GM21619 (cell line): ENCODE data around the gene CFAP161.
A peak's percentile ranks its signal among the peaks of the same experiment; 100 is the strongest.
"Not testable (repeated sequence)": the region's sequence is repeated elsewhere in the genome, so short reads cannot be mapped to it uniquely, and the experiment has no call there.

Experiments
- ATAC-seq: cut with Tn5 transposase; IDR thresholded peaks from one replicate; pipeline ENCODE4 v1.9.1; 2021; ENCODE audit not compliant: unreplicated experiment

CFAP161 gene

GRCh38 chr15:81106560-81106959, 27.5 kb upstream of the CFAP161 start:
- no peak for ATAC-seq

DNA sequence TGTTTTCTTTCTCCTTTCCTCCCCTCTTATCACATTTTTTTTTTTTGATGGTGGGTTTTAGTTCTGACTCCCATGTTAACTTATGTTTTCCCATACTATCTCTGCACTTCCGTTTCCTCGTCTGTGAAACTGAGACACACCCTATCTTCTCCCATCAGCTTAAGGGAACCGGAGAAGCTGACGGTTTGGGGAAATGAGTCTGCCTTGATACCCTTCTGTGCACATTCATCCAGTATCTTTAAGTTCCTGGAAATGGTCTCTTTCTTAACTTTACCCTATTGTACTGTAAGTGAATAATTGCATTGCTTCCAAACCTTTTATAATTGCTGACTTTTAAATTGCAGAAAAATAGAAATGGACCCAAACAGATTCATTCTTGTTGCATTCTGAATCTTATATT, 26.2 kb upstream of the CFAP161 start:
- ATAC-seq, result no peak

GRCh38 chr15:81108427-81108826, 25.6 kb upstream of the CFAP161 start:
- ATAC-seq, result no peak

- ATAC-seq, result no peak
Measured at GRCh38 chr15:81111018-81111417, 23.1 kb upstream of the CFAP161 start.

DNA sequence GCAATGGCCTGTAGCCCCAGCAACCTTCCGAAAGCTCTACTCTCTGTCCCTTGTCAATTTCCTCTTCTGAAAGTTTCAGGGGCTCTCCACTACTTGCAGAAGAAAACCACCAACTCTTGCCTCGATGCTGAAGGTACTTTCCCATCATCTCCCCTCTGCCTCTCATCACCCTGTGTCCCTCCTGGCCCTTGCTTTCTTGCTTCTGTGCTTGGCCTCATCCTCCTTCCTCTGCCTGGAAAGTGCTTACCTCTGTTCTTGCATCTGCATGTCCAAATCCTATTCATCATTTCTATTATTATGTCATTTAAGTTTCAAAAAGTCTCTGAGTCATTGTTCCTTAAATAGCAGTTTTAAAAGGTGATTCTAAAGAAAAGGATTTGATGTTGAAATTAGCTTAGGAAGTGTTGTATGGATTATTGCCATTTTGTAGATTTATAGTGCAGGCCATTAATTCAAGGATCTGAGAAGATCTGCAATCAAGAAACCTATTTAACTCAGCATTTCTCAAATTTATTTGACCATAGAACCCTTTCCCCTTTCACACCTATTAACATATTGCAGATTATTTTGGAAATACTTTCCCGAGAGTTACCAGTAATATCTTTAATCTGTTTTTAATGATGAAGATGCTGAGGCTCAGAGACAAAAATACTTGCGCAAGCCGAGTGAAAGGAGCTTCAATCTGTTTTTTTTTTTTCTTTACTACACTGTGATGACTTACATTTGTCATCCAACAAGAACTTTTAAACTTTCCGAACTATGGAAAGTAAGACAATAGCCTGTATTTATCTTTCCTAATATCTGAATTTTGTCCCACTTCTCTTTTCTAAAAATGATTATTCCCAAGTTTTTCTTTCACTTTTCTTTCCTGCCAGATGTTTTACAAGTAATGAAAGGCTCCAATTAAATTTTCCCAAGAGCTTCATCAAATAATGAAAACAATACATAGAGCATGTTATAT, 22.3 kb upstream of the CFAP161 start:
- ATAC-seq, result peak; percentile 95

GRCh38 chr15:81113204-81113657, 20.8 kb upstream of the CFAP161 start:
- no peak for ATAC-seq

DNA sequence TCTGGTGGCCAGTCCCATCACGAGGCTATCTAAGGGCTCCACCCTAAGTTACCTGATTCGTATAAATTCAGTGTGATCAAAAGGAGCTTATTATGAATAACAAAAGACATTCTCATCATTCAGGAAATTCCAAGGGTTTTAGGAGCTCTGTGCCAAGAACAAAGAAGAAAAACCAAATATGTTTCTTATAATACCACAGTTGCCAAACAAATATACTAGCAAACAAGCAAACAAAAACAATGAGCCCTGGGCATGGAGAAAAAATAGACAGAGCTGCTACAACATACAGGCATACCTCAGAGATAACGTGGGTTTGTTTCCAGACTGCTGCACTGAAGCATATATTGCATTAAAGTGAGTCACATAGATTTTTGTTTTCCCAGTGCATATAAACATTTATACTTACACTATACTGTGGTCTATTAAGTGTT, 20.2 kb upstream of the CFAP161 start:
- ATAC-seq, result no peak

GRCh38 chr15:81115054-81115939, 18.8 kb upstream of the CFAP161 start:
- ATAC-seq, result no peak

DNA sequence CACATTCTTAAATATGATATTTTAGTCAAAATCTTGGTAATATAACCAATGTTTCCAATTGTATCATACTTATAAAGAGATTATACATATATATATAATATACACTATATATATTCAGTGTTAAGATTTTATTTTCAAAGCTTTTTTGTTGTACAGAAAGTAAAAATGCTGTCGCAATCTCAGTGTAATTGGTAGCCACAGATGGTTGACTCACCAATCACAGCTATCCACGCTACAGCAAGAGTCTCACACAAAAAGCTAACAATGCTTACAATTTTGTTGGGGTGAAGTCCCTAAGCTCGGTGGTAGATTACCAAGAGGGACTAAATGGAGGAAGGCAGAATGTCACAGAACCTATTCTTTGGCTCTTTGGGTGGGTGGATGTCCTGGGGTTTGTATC, 16.9 kb upstream of the CFAP161 start:
- no peak for ATAC-seq

DNA sequence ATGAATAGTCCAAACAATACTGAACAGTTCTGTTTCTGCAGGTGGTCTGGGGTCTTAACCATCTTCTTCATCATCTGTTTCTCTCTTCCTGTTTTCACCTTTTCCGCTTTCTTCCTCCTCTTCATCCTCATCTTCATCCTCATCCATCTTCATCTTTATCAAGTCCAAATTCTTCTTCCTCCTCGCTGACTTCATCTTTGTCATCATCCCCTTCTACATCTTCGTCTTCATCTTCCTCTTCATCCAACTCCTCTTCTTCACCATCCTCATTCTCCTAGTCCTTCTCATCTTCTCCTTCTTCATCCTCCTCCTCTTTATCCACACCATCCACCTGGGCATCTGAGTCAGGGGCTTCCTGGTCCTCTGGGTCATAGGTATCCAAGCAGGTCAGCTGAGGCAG, 16.5 kb upstream of the CFAP161 start:
- ATAC-seq, result no peak

GRCh38 chr15:81118361-81118760, 15.7 kb upstream of the CFAP161 start:
- no peak for ATAC-seq

DNA sequence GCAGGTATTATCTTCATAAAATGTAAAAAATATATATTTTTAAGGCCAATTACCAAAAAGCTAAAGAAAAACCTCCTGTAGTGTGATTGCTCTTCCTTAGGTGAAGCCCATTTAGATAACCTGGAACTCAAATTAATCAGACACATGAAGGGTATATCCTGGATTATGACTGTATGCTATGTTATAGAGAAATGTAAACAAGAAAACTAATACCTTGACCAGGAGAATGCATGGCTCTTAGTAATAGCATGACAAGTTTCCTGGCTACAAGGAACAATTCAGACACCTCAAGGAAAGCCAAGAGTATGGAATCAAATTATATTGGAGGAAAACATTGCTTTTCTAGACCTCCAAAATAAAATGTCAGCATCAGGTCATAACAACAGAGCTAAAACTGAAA, 14.0 kb upstream of the CFAP161 start:
- ATAC-seq, result no peak

GRCh38 chr15:81126892-81127291, 7.2 kb upstream of the CFAP161 start:
- no peak for ATAC-seq

GRCh38 chr15:81141478-81141877, 7.4 kb downstream of the CFAP161 start:
- ATAC-seq, result not testable (repeated sequence)

- no peak for ATAC-seq
Measured at GRCh38 chr15:81146006-81146405, 11.9 kb downstream of the CFAP161 start.

DNA sequence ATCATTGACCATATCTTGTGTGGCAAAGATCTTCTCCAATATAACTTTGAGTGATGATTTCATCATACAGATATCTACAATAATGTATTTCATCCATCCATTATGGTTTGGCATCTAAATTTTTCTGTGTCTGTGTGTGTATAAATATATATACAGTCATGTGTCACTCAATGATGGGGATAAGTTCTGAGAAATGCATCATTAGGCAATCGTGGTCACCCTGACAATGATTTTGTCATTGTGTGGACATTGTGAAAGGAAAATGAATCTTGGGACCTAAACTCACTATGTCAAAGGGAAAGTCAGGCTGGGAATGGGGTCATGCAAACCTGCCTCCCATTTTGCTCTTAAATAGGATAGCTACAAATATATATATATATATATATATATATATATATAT, 12.4 kb downstream of the CFAP161 start:
- no peak for ATAC-seq

GRCh38 chr15:81151389-81151788, 17.3 kb downstream of the CFAP161 start:
- no peak for ATAC-seq

DNA sequence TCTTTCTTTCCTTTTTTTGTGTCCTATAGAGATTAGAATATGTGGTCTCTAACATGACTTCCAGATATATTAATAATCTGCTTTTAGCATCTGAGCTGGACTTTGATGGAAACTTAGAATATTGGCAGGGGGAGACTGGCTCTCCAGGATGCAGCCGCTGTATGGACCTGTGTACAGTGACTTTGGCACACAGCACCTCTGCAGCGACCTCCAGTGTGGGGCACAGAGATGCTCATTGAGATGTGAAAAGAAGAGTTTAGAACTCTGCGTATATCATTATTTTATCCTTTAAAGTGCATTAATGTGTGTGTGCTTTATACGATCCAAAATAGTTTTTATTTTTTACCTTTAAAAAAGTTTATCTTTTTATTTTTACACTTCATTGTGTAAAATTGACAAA, 18.3 kb downstream of the CFAP161 start:
- no peak for ATAC-seq

- ATAC-seq, result no peak
Measured at GRCh38 chr15:81152799-81153198, 18.7 kb downstream of the CFAP161 start.

- ATAC-seq, result no peak
Measured at GRCh38 chr15:81155375-81156218, 21.5 kb downstream of the CFAP161 start.

GRCh38 chr15:81156324-81156723, 22.3 kb downstream of the CFAP161 start:
- no peak for ATAC-seq
